Keratinocyte (primary cell): ENCODE results near the gene WDR83.

Experiments
- CTCF ChIP-seq, 3 experiments: IDR thresholded peaks in 1 of 3; conservative IDR thresholded peaks in 1 of 3; optimal IDR thresholded peaks in 1 of 3; 2 replicates in 2 of 3; 3 replicates in 1 of 3; pipeline versions ENCODE3 to v1.5.1; 2011; ENCODE audit warnings: low read length in 3 of 3, mild to moderate bottlenecking in 3 of 3, moderate library complexity in 2 of 3, control low read depth in 1 of 3, inconsistent platforms in 1 of 3; ENCODE audit not compliant: insufficient read depth in 2 of 3; ENCODE audit errors: extremely low read depth in 1 of 3
- EZH2 ChIP-seq: IDR thresholded peaks from one replicate; pipeline ENCODE4 v1.6.1; 2012; ENCODE audit warnings: inconsistent platforms, mild to moderate bottlenecking, low read length, moderate library complexity

GRCh38 chr19:12656899-12657571 is 9.6 kb upstream of the WDR83 start:
- TF ChIP-seq CTCF (optimal IDR thresholded peaks at IDR 0.05 in 1 of 3, IDR thresholded peaks at IDR 0.05 in 1 of 3, conservative IDR thresholded peaks at IDR 0.05 in 1 of 3; ENCODE audit: extremely low read depth in 1 of 3, insufficient read depth in 2 of 3, low read length in 3 of 3) (no peak), EZH2 (no peak)
